Motor neuron (in vitro differentiated cells): Measurements from ENCODE around the gene CSTF3. TPM values are rescaled to one million over a fixed set of nuclear protein-coding genes. Genes with fewer than 3 reads are reported as not detected.

Experiments
- ATAC-seq, 8 experiments: fragments of 200-7000 bp; cut with Tn5 transposase; replicated peaks in 6 of 8; 2 replicates each; pipeline ENCODE4 v1.8.0; 2021; ENCODE audit warnings: mild to moderate bottlenecking in 8 of 8, moderate library complexity in 8 of 8
- H3K27ac ChIP-seq, 2 donors: fragments of 250-450 bp; sonication (Bioruptor Pico); 2 replicates each; pipeline ENCODE4 v1.9.0; 2021; ENCODE audit warnings: antibody characterized with exemption in 2 of 2, mild to moderate bottlenecking in 2 of 2, moderate library complexity in 1 of 2
- H3K4me1 ChIP-seq, 2 donors: fragments of 250-450 bp; sonication (Bioruptor Pico); replicated peaks in 1 of 2; 2 replicates each; pipeline ENCODE4 v1.6.1; 2021; ENCODE audit warnings: antibody characterized with exemption in 2 of 2, mild to moderate bottlenecking in 2 of 2, moderate library complexity in 1 of 2
- H3K4me3 ChIP-seq, 5 donors: fragments of 250-450 bp; sonication (Bioruptor Pico); 2 replicates each; pipeline ENCODE4 v1.9.0; 2021; ENCODE audit warnings: antibody characterized with exemption in 5 of 5, mild to moderate bottlenecking in 5 of 5, moderate library complexity in 4 of 5
- WGBS, 10 experiments: fragments of 450-650 bp; shearing (Covaris generic); methylation state at CpG; one replicate each; pipeline ENCODE4 v1.0.0; 2022; 5-methylcytosine and 5-hydroxymethylcytosine counted together
- in situ Hi-C, 9 experiments: fragments of 400-800 bp; cut with MboI; loops; one replicate each; pipeline ENCODE4 v1.15.0; 2021; ENCODE audit warnings: low sequenced_read_pairs in 9 of 9, low pct_unique_long_range_greater_than_20kb in 2 of 9; ENCODE audit not compliant: unreplicated experiment in 9 of 9
- total RNA-seq, 8 experiments: library from RNA; unstranded; fragments of 300-600 nt; gene quantifications; 2 replicates each; pipeline versions ENCODE4 v1.2.3 to v1.2.4, GENCODE V29; 2022

CSTF3 gene
- total RNA-seq, 8 experiments from 2014 or later: 45.1 to 85.8 (median 67.4) TPM

DNA sequence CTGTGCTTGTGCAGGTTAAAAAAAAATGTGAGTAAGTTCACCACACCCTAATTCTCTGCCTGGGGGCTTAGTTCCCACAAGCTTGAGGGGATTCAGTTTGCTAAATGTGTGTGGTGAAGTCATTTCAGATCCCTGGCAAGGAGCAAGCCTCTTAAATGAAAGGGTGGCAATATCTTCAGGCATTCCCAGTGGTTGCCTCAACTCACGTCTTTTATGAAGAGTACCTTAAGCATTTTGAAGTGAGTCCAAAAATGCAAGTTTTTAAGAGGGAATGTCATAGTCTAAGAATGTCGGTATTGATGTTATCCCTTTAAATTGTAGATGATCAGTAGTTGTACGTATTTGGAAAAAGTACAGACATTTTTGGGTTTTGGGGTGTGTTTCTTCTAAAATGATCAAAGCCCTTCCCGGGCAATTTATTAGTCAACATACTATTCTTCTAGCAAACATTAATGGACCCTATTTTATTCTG, 117.0 kb downstream of the CSTF3 start:
- no peak overlapping the region for H3K4me3 ChIP-seq
- peak in 2 of 8 experiments; percentile 1 to 4 for ATAC-seq
- no peak overlapping the region for H3K27ac ChIP-seq
- H3K4me1 ChIP-seq: peaks cover 7 to 10% of the 10 kb centered on the region in 2 donors
- in situ Hi-C loops: no loop called here
- 7 to 100% (median 71%) methylated on average over 1 to 4 of the region's 4 CpGs; no CpG with 5 or more reads in 1 of the 10 experiments for WGBS, 10 experiments

GRCh38 chr11:33043221-33043830, 118.0 kb downstream of the CSTF3 start:
- 29 to 100% (median 83%) methylated on average over 1 to 2 of the region's 2 CpGs; no CpG with 5 or more reads in 1 of the 10 experiments for WGBS, 10 experiments
- Histone ChIP-seq H3K4me1 (peaks cover 7 to 10% of the 10 kb centered on the region in 2 donors), H3K27ac (no peak overlapping the region), H3K4me3 (no peak overlapping the region)
- no peak for ATAC-seq
- in situ Hi-C loops: no loop called here

GRCh38 chr11:33040862-33041453, 120.3 kb downstream of the CSTF3 start:
- 10 to 100% (median 54%) methylated on average over 1 to 4 of the region's 5 CpGs; no CpG with 5 or more reads in 2 of the 10 experiments for WGBS, 10 experiments
- no peak for ATAC-seq
- Histone ChIP-seq H3K4me1 (peaks cover 7 to 10% of the 10 kb centered on the region in 2 donors), H3K4me3 (peak overlapping the region; percentile 76 to 95 (median 86)), H3K27ac (no peak overlapping the region)
- in situ Hi-C loops: no loop called here

DNA sequence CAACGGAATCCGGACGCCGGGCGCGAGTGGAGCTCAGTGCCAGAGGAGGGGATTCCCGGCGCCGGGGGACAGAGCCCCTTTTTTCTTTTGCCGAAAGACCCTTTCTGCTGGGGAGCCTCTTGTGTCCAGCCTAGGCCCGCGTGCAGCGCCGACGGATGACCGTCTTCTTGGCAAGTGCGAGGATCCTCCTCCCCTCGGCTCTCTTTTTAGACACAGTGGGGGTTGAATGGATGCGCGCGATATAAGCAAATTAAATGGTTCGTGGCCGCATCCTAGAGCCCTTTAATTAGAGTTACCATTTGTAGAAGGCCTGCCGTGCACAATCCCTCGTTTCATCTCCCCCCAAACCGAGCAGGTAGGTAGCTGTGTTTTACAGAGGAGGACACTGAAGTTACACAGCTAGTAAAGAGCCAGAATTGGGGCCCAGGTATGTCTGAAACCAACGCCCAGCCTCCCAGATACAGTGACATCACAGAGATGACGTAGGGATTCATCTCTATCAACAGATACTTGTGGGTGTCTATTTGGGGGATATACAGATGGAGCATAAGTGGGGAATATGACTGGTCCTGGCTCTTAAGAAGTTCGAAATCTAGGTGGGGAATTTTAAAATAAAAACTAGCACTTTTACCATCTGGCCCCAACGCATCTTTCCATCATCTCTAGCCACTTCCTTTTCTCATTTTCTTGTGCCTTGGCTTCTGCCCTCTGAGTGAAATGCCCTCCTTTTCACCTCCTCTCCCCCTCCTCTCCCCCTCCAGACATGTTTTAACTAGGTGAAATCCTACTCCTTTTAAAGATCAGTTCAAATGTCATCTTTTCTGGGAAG, 121.0 kb downstream of the CSTF3 start:
- in situ Hi-C loops: no loop called here
- WGBS, 10 experiments: 0 to 83% (median 12%) methylated on average over 1 to 19 of the region's 30 CpGs; no CpG with 5 or more reads in 1 of the 10 experiments
- peak overlapping the region; percentile 88 to 93 for H3K27ac ChIP-seq

GRCh38 chr11:33039274-33040032, 121.8 kb downstream of the CSTF3 start, which contains the start of gene TCP11L1:
TCP11L1 (plus strand) TSS chr11:33039572; CDS start chr11:33043774, 4,202 bp downstream.
- Histone ChIP-seq H3K4me3 (peak within 1 kb of the TSS; percentile 76 to 95 (median 86)), H3K27ac (peak within 1 kb of the TSS; percentile 88 to 93), H3K4me1 (peaks cover 7 to 10% of the 10 kb centered on the region in 2 donors)
- in situ Hi-C loops: no loop called here
- peak; percentile 80 to 91 (median 88) for ATAC-seq
- 0 to 1% (median 0%) methylated on average over 3 to 35 of the region's 84 CpGs; no CpG with 5 or more reads in 5 of the 10 experiments for WGBS, 10 experiments

More for the DNA sequence above, 121.0 kb downstream of the CSTF3 start:
- Histone ChIP-seq H3K4me3 (peak overlapping the region; percentile 76 to 95 (median 86)), H3K4me1 (peaks cover 7 to 10% of the 10 kb centered on the region in 2 donors)
- peak in 4 of 8 experiments; percentile 3 to 16 (median 6) for ATAC-seq

DNA sequence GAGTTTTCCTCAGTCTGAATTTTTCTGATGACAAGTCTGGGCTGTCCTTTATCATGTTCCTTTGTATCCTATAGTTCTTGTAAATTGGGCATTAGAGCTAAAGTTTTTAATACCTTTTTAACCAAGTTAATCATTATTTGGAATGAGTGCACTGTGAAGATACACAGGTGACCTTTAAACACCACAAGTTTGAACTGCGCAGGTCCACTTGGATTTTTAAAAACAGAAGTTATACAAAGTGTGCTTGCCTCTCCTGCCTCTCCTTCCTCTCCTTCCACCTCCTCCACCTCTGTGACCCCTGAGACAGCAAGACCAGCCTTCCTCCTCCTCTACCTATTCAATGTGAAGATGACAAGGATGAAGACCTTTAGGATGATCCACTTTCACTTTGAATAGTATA, 126.3 kb downstream of the CSTF3 start:
- in situ Hi-C loops: no loop called here
- no peak overlapping the region for H3K27ac ChIP-seq
- no peaks in the 10 kb centered on the region for H3K4me1 ChIP-seq
- no peak for ATAC-seq
- no peak overlapping the region for H3K4me3 ChIP-seq
- 90 to 100% (median 100%) methylated on average over 1 of the region's 1 CpG; no CpG with 5 or more reads in 5 of the 10 experiments for WGBS, 10 experiments

Other genes with a start within 250 kb of the CSTF3 start
- gene DEPDC7, start 145.6 kb downstream of the CSTF3 start, total RNA-seq: 1 to 10 TPM; 1.4 to 6.0 (median 4.2) TPM
- 10 to 100 TPM; 13.7 to 23.4 (median 17.3) TPM for gene TCP11L1, start 121.9 kb downstream of the CSTF3 start, total RNA-seq
- gene HIPK3, start 95.9 kb upstream of the CSTF3 start, total RNA-seq: 10 to 100 TPM; 32.4 to 74.1 (median 48.2) TPM
- 10 to 100 TPM in 5 of 8 experiments, 1 to 10 TPM in 2, under 1 TPM in 1; 0.21 to 30.0 (median 12.0) TPM for gene KIAA1549L, start 214.6 kb upstream of the CSTF3 start, total RNA-seq